ENCODE data around the gene FNDC5.
"Not testable (repeated sequence)": the region's sequence is repeated elsewhere in the genome, so short reads cannot be mapped to it uniquely, and the experiment has no call there.

Gene FNDC5

DNA sequence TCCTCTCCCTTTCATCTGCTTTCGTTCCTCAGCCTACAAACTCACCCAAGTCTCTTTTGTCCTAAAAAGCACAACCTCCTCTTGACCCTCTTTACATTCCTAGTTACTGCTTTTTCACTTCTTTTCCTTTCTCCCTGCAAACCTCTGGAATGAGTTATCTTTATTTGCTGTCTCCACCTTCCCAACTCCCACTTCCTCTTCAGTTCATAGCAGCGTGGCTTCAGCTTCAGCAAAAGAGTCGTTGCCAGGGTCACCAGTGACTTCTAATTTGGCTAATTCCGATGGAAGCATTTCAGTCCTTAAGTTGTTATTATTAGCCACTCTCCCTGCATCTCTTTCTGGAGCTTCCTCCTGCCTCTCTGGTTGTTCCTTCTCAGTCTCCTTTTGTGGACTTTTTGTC is 36.7 kb upstream of the FNDC5 start:
- in situ Hi-C loops (cut with HindIII; ENCODE audit: low sequenced_read_pairs): no loop called here
- TF ChIP-seq, protein P1, sequence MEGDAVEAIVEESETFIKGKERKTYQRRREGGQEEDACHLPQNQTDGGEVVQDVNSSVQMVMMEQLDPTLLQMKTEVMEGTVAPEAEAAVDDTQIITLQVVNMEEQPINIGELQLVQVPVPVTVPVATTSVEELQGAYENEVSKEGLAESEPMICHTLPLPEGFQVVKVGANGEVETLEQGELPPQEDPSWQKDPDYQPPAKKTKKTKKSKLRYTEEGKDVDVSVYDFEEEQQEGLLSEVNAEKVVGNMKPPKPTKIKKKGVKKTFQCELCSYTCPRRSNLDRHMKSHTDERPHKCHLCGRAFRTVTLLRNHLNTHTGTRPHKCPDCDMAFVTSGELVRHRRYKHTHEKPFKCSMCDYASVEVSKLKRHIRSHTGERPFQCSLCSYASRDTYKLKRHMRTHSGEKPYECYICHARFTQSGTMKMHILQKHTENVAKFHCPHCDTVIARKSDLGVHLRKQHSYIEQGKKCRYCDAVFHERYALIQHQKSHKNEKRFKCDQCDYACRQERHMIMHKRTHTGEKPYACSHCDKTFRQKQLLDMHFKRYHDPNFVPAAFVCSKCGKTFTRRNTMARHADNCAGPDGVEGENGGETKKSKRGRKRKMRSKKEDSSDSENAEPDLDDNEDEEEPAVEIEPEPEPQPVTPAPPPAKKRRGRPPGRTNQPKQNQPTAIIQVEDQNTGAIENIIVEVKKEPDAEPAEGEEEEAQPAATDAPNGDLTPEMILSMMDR (IDR thresholded peaks at IDR 0.05; ENCODE audit: low read depth, low read length): no peak
- DNase-seq (ENCODE audit: low read depth, low spot score): no peak
- no peak overlapping the region for H3K4me3 ChIP-seq (ENCODE audit: low read depth, low read length)

DNA sequence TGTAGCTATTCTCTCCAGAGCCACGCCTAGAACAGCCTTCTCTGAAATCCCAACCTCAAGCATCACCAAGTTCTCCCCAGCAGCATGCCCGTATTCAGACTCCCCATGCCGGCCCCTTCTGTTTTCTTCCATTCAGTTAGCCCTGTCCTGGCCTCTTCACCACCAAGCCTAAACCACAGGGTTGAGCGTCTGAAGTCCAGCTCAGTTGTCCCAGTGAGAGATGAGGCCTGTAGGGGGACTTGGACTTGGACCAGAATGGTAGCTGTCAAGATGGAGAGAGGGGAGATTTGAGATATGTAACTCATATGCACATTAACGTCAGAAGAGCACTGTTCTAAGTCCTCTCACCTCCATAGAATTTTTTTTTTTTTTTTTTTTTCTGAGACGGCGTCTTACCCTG is 35.9 kb upstream of the FNDC5 start:
- TF ChIP-seq, protein P1 (IDR thresholded peaks at IDR 0.05; ENCODE audit: low read depth, low read length): no peak
- in situ Hi-C loops (cut with HindIII; ENCODE audit: low sequenced_read_pairs): no loop called here
- no peak overlapping the region for H3K4me3 ChIP-seq (ENCODE audit: low read depth, low read length)
- no peak for DNase-seq (ENCODE audit: low read depth, low spot score)

DNA sequence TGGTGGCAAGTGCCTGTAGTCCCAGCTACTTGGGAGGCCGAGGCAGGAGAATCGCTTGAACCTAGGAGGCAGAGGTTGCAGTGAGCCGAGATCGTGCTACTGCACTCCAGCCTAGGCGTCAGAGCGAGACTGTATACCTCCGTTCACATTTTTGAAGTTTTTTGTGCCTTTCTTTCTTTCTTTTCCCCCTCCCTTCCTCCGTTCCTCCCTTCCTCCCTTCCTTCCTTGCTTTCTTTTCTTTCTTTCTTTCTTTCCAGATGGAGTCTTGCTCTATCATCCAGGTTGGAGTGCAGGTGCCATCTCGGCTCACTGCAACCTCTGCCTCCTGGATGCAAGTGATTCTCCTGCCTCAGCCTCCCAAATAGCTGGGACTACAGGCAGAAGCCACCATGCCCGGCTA is 34.9 kb upstream of the FNDC5 start:
- DNase-seq (ENCODE audit: low read depth, low spot score); in situ Hi-C loops (cut with HindIII; ENCODE audit: low sequenced_read_pairs); H3K4me3 ChIP-seq (ENCODE audit: low read depth, low read length): not testable (repeated sequence)

DNA sequence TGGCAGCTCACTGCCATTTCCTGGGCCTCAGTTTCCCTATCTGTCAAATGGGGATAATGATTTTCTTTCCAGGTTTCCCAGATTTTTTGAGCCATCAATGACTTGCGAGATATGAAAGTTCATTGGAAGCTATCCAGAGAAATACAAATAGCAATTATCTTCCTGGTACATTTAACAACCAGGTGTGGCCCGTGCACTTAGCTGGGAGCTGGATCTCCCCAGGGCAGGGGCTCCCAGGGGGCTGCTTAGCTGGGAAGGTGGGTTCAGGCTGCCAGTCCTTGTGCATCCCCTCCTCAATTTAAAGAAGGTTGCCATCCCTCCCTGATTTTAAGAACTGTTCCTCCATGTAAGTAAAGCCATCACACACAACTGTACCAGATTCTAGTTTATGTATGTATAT is 34.1 kb upstream of the FNDC5 start:
- no peak for DNase-seq (ENCODE audit: low read depth, low spot score)
- H3K4me3 ChIP-seq (ENCODE audit: low read depth, low read length): no peak overlapping the region
- TF ChIP-seq, protein P1 (IDR thresholded peaks at IDR 0.05; ENCODE audit: low read depth, low read length): no peak
- in situ Hi-C loops (cut with HindIII; ENCODE audit: low sequenced_read_pairs): no loop called here

DNA sequence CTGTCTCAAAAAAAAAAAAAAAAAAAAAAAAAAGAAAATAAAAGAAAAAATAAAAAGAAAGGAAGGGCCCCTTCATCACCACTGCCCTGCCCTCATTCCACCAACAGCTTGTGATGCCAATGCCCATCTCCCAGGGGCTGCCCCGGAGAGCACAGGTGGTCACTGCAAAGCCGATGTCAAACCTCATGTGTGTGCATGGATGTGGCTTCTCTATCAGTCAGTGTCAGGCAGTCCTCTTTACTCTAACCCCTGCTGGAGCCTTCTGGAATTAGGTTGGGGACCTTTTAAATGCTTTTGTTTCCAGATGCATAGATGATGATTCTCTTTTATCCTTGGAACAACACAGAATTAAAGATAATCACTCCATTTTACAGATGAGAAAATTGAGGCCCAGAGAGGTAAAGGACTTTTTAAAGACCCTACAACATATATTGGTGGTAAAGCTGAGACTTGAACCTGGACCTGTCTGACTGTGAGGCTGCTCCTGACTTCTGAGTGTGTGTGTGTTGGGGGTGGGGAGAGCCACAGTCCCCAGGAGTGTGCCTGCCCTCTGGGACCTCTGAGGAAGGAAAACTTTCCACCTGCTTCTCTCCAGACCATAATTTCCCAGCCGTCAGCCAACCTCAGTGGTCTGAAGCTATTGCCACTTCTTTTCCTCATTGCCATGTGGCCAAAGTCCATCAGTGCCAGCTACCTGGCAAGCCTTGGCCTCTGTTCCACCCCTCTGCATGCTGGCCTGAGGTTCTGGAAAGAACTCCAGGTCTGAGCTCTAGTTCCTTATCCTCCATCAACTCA is 33.5 kb upstream of the FNDC5 start:
- in situ Hi-C loops (cut with HindIII; ENCODE audit: low sequenced_read_pairs): no loop called here
- no peak overlapping the region for H3K4me3 ChIP-seq (ENCODE audit: low read depth, low read length)
- TF ChIP-seq, protein P1 (IDR thresholded peaks at IDR 0.05; ENCODE audit: low read depth, low read length): no peak
- DNase-seq (ENCODE audit: low read depth, low spot score): no peak

DNA sequence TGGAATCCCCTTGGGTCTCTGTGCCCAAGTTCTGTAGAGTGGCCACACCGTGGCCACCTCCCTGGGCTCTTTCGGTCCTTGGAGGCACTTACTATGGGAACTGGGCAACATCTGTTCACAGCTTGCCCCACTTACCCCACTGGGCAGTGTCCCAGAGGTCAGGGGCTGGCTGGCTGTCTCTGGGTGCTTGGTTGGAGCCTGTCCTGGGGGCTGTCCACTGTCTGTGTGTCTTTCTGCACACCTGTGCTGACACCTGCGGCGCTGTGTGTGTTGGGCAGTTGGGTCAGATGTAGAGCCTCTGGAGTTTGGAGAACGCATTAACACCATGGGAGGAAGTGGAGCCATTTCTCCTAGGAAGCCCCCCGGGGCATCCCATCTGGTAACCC is 31.8 kb upstream of the FNDC5 start:
- DNase-seq (ENCODE audit: low read depth, low spot score): no peak
- in situ Hi-C loops (cut with HindIII; ENCODE audit: low sequenced_read_pairs): no loop called here
- TF ChIP-seq, protein P1 (IDR thresholded peaks at IDR 0.05; ENCODE audit: low read depth, low read length): no peak
- no peak overlapping the region for H3K4me3 ChIP-seq (ENCODE audit: low read depth, low read length)

DNA sequence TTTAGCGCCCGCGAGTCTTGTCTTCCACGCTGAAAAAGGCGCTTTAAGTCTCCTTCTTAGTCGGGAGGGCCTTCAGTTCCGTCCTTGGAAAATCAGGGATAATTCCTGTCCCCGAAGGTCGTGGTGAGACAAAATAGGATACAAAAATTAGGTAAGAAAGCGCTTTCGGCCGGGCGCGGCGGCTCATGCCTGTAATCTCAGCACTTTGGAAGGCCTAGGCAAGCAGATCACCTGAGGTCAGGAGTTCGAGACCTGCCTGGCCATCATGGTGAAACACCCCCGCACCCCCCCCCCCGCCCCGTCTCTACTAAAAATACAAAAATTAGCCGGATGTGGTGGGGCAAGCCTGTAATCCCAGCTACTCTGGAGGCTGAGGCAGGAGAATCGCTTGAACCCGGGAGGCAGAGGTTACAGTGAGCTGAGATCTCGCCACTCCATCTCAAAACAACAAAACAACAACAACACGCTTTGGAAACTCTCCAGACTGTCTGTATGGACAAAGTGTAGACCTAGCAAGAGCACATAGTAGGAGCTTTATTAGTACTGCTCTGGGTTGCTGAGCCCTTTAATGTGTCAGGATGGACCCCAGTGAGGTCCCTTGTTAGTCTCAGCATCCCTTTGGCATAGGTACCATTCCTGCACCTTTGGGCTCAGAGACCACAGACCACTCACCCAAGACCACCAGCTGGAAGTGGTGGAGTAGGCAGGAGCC is 31.3 kb upstream of the FNDC5 start:
- no peak for DNase-seq (ENCODE audit: low read depth, low spot score)
- in situ Hi-C loops (cut with HindIII; ENCODE audit: low sequenced_read_pairs): no loop called here

More for the DNA sequence above, 31.3 kb upstream of the FNDC5 start:
- TF ChIP-seq, protein P1 (IDR thresholded peaks at IDR 0.05; ENCODE audit: low read depth, low read length): no peak
- peak overlapping the region; percentile 54 for H3K4me3 ChIP-seq (ENCODE audit: low read depth, low read length)
